GM12873 (cell line): ENCODE data around the gene FCGBP.

Source experiments
- TF ChIP-seq, protein P1 (sequence below): IDR thresholded peaks from 2 replicates; pipeline ENCODE4 v1.5.1; 2012; ENCODE audit warnings: low read depth, mild to moderate bottlenecking, moderate library complexity, low read length, control low read depth; ENCODE audit not compliant: insufficient read depth; ENCODE audit errors: missing control alignments

Gene FCGBP

DNA sequence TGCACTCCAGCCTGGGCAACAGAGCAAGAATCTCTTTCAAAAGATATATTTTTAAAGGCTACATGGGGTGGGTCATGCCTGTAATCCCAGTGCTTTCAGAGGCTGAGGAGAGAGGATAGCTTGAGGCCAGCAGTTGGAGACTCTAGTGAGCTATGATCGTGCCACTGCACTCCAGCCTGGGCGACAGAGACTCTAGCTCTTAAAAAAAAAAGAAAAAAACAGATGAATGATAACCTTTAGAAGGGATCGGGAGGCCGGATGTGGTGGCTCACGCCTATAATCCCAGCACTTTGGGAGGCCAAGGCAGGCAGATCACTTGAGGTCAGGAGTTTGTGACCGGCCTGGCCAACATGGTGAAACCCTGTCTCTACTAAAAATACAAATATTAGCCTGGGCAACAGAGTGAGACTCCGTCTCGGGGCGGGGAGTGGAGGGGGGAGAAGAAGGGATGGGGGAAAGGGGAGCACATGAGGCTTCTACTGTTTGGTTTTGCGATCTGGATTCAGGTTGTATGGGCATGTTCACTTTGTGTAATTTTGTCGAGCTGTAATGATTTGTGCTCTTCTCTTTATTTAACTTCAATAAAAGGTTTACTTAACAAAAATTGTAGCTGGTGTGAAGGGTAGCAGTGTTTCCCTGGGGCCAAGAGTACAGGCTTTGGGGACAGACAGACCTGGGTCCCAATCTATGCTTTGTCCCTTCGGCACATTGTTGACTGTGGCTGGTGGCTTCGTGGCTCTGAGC is 35.4 kb upstream of the FCGBP start:
- TF ChIP-seq, protein P1, sequence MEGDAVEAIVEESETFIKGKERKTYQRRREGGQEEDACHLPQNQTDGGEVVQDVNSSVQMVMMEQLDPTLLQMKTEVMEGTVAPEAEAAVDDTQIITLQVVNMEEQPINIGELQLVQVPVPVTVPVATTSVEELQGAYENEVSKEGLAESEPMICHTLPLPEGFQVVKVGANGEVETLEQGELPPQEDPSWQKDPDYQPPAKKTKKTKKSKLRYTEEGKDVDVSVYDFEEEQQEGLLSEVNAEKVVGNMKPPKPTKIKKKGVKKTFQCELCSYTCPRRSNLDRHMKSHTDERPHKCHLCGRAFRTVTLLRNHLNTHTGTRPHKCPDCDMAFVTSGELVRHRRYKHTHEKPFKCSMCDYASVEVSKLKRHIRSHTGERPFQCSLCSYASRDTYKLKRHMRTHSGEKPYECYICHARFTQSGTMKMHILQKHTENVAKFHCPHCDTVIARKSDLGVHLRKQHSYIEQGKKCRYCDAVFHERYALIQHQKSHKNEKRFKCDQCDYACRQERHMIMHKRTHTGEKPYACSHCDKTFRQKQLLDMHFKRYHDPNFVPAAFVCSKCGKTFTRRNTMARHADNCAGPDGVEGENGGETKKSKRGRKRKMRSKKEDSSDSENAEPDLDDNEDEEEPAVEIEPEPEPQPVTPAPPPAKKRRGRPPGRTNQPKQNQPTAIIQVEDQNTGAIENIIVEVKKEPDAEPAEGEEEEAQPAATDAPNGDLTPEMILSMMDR, result no peak

DNA sequence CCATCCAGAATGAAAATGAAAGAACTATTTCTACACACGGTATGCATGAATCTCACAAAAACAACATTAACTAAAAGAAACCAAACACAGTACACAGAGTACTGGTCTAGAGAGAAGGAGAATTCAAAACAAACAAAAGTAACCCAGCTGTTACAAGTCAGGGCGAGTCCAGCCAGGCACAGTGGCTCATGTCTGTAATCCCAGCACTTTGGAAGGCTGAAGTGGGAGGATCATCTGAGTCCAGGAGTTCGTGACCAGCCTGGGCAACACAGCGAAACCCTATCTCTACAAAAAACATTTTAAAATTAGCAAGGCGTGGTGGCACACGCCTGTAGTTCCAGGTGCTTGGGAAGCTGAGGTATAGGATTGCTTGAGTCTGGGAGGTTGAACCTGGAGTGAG is 34.8 kb upstream of the FCGBP start:
- TF ChIP-seq, protein P1, result no peak

DNA sequence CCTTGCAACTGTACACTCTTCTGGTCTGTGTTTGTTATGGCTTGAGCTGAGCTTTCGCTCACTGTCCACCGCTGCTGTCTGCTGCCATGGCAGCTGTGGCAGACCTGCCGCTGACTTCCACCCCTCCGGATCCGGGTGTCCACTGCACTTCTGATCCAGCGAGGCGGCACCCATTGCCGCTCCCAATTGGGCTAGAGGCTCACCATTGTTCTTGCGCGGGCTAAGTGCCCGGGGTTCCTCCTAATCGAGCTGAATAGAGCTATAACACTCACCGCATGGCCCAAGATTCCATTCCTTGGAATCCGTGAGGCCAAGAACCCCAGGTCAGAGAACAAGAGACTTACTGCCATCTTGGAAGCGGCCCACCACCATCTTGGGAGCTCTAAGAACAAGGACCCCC is 34.4 kb upstream of the FCGBP start:
- TF ChIP-seq, protein P1, result no peak

DNA sequence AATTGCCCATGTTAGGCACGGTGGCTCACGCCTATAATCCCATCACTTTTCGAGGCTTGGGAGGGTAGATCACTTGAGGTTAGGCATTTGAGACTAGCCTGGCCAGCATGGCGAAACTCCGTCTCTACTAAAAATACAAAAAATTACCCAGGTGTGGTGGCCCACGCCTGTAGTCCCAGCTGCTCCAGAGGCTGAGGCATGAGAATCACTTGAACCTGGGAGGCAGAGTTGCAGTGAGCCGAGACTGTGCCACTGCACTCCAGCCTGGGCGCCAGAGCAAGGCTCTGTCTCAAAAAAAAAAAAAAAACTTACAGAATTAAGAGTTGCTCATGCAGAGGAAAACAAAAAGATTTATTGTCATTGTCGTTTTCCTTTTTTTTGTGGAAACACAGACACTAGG is 33.1 kb upstream of the FCGBP start:
- TF ChIP-seq, protein P1, result no peak

DNA sequence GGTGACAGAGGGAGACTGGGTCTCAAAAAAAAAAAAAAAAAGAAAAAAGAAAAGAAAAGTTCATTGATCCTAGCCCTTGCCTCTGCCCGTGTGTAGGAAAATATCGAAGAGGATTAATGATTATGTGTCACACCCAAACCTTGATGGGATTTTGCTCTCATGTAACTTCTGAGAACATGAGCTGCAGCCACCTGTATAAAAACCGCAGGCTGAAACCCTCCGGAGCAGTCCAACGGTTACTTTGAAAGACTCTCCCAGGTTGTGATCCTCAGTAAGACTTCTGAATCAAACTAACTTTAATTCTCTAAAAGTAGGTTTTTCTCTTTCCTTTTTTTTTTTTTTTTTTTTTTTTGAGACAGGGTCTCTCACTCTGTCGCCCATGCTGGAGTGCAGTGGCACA is 32.2 kb upstream of the FCGBP start:
- TF ChIP-seq, protein P1, result no peak

DNA sequence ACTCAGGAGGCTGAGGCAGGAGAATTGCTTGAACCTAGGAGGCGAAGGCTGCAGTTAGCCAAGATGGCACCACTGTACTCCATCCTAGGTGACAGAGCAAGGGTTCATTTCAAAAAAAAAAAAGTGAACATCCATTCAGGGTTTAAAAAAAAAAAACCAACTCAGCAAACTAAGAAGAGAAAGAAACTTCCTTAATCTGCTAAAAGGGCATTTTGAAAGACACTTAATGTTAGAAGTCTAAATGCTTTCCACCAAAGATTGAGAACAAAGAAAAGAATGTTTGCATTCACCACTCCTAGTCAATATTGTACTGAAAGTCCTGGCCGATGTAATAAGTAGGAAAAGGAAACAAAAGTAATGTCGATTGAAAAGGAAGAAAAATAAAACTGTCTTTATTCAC is 29.5 kb upstream of the FCGBP start:
- TF ChIP-seq, protein P1, result no peak

DNA sequence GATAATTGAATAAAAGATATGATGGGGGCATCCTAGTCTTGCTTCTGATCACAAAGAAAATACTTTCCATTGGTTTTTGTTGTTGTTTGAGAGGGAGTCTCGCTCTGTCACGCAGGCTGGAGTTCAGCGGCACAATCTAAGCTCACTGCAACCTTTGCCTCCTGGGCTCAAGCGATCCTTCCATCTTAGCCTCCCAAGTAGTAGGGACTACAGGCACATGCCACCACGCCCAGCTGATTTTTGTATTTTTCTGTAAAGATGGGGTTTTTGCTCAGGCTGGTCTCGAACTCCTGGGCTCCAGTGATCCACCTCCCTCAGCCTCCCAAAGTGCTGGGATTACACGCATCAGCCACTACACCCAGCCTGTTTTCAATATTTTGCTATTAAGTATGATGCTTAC is 19.5 kb upstream of the FCGBP start:
- TF ChIP-seq, protein P1, result no peak
